22Rv1 (cell line): ENCODE measurements around the gene TIMELESS.
"Not testable (repeated sequence)": the region's sequence is repeated elsewhere in the genome, so short reads cannot be mapped to it uniquely, and the experiment has no call there.

ENCODE experiments used
- CTCF ChIP-seq: fragments of 450-650 bp; IDR thresholded peaks from 2 replicates; pipeline ENCODE4 v1.5.1; 2017; ENCODE audit warnings: mild to moderate bottlenecking
- ZFX ChIP-seq: fragments of 450-650 bp; IDR thresholded peaks from 2 replicates; pipeline ENCODE4 v1.6.1; 2017; ENCODE audit warnings: antibody characterized with exemption, borderline replicate concordance

DNA sequence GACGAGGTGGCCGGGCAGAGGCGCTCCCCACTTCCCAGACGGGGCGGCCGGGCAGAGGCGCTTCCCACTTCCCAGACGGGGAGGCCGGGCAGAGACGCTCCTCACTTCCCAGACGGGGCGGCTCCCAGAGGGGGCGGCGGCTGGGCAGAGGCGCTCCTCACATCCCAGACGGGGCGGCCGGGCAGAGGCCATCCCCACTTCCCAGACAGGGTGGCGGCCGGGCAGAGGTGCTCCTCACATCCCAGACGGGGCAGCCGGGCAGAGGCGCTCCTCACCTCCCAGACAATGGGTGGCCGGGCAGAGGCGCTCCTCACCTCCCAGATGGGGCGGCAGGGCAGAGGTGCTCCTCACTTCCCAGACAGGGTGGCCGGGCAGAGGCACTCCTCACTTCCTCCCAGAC lies 45.3 kb upstream of the TIMELESS start:
- not testable (repeated sequence) for TF ChIP-seq CTCF, ZFX
